IMR-90 (cell line): ENCODE results near the gene TSPAN19.

ENCODE experiments used
- BHLHE40 ChIP-seq: fragments of 150-350 bp; IDR thresholded peaks from 2 replicates; pipeline ENCODE4 v1.6.1; 2016; ENCODE audit warnings: mild to moderate bottlenecking, low read depth, low read length
- CEBPB ChIP-seq: IDR thresholded peaks from 2 replicates; pipeline ENCODE4 v1.6.1; 2012; ENCODE audit warnings: low read depth, low read length, improper control_type of control experiment
- CTCF ChIP-seq: conservative IDR thresholded peaks from 2 replicates; pipeline ENCODE4 v1.5.1; 2012; ENCODE audit warnings: mild to moderate bottlenecking, low read depth, low read length, improper control_type of control experiment
- ELK1 ChIP-seq: fragments of 150-350 bp; IDR thresholded peaks from 2 replicates; pipeline ENCODE4 v1.6.1; 2016; ENCODE audit warnings: low read depth, mild to moderate bottlenecking, low read length, moderate library complexity, borderline replicate concordance
- FOS ChIP-seq: fragments of 150-350 bp; IDR thresholded peaks from 2 replicates; pipeline ENCODE4 v1.6.1; 2016; ENCODE audit warnings: low read depth, low read length
- MAFK ChIP-seq: IDR thresholded peaks from 2 replicates; pipeline ENCODE4 v1.6.1; 2012; ENCODE audit warnings: low read depth, low read length, improper control_type of control experiment
- MXI1 ChIP-seq: IDR thresholded peaks from 2 replicates; pipeline ENCODE4 v1.6.1; 2012; ENCODE audit warnings: low read depth, mild to moderate bottlenecking, low read length, moderate library complexity, borderline replicate concordance
- POLR2A ChIP-seq: IDR thresholded peaks from 2 replicates; pipeline ENCODE4 v1.6.1; 2012; ENCODE audit warnings: mild to moderate bottlenecking, low read depth, low read length
- RCOR1 ChIP-seq: IDR thresholded peaks from 2 replicates; pipeline ENCODE4 v1.6.1; 2012; ENCODE audit warnings: mild to moderate bottlenecking, low read length, improper control_type of control experiment; ENCODE audit not compliant: insufficient replicate concordance
- RFX5 ChIP-seq: IDR thresholded peaks from 2 replicates; pipeline ENCODE4 v1.8.0; 2012; ENCODE audit warnings: low read depth, mild to moderate bottlenecking, low read length, moderate library complexity

GRCh38 chr12:85043829-85044228, 7.8 kb upstream of the TSPAN19 start:
- no peak for TF ChIP-seq CTCF
- TF ChIP-seq POLR2A, result no peak
- no peak for TF ChIP-seq MXI1
- no peak for TF ChIP-seq FOS
- no peak for TF ChIP-seq BHLHE40
- TF ChIP-seq MAFK, result no peak
- TF ChIP-seq CEBPB, result no peak
- TF ChIP-seq RCOR1, result no peak
- no peak for TF ChIP-seq ELK1
- TF ChIP-seq RFX5, result no peak
